Natural killer cell (primary cell): ENCODE results near the gene NRG3. TPM values are rescaled to one million over a fixed set of nuclear protein-coding genes. Genes with fewer than 3 reads are reported as not detected.
"Not testable (repeated sequence)": the region's sequence is repeated elsewhere in the genome, so short reads cannot be mapped to it uniquely, and the experiment has no call there.

Experiments used
- ATAC-seq, 3 donors: fragments of 150-1000 bp in 2 of 3; fragments of 200-7000 bp in 1 of 3; cut with Tn5 transposase; 1 replicate in 1 of 3; 2 replicates in 2 of 3; pipeline ENCODE4 v1.10.0; 2021; ENCODE audit warnings: mild to moderate bottlenecking in 2 of 3, moderate library complexity in 2 of 3
- DNase-seq, 2 donors: peaks; one replicate each; pipeline versions ENCODE4 v3.0.0 to v3.0.0-alpha.2; 2013 to 2021; ENCODE audit warnings: mixed read lengths in 1 of 2
- H3K27ac ChIP-seq: one replicate; pipeline ENCODE4 v1.5.1; 2013; ENCODE audit warnings: mild to moderate bottlenecking, low read length
- H3K27me3 ChIP-seq: one replicate; pipeline ENCODE4 v1.6.1; 2013; ENCODE audit warnings: low read length; ENCODE audit not compliant: control insufficient read depth, insufficient read depth
- H3K36me3 ChIP-seq: one replicate; pipeline ENCODE4 v1.6.1; 2013; ENCODE audit warnings: low read length; ENCODE audit not compliant: control insufficient read depth, insufficient read depth
- H3K4me1 ChIP-seq: one replicate; pipeline ENCODE4 v1.6.1; 2013; ENCODE audit warnings: low read length; ENCODE audit not compliant: control insufficient read depth, insufficient read depth
- H3K4me3 ChIP-seq: one replicate; pipeline ENCODE4 v1.5.1; 2013; ENCODE audit warnings: low read length
- H3K9me3 ChIP-seq: one replicate; pipeline ENCODE4 v1.6.1; 2013; ENCODE audit warnings: low read length; ENCODE audit not compliant: control insufficient read depth, insufficient read depth
- H3K27ac Mint-ChIP-seq, 2 donors: one replicate each; pipeline ENCODE4 v1.8.0; 2022; ENCODE audit warnings: mild to moderate bottlenecking in 2 of 2, mixed read lengths in 2 of 2, moderate library complexity in 1 of 2
- H3K27me3 Mint-ChIP-seq, 2 donors: one replicate each; pipeline ENCODE4 v1.8.0; 2022; ENCODE audit warnings: low read depth in 2 of 2, mixed read lengths in 2 of 2
- H3K36me3 Mint-ChIP-seq: one replicate; pipeline ENCODE4 v1.8.0; 2022; ENCODE audit warnings: mixed read lengths
- H3K4me1 Mint-ChIP-seq, 2 donors: one replicate each; pipeline ENCODE4 v1.8.0; 2022; ENCODE audit warnings: mixed read lengths in 2 of 2
- H3K4me3 Mint-ChIP-seq: one replicate; pipeline ENCODE4 v1.8.0; 2022; ENCODE audit warnings: mild to moderate bottlenecking, moderate library complexity, mixed read lengths
- H3K9me3 Mint-ChIP-seq, 2 donors: one replicate each; pipeline ENCODE4 v1.8.0; 2022; ENCODE audit warnings: mixed read lengths in 2 of 2
- WGBS: methylation state at CpG from one replicate; pipeline ENCODE4 v1.1.7; 2013; ENCODE audit warnings: missing lambda C conversion rate; ENCODE audit not compliant: insufficient coverage; 5-methylcytosine and 5-hydroxymethylcytosine counted together
- intact Hi-C: fragments of 100-400 bp; cut with micrococcal nuclease; formaldehyde crosslinking; loops from one replicate; pipeline ENCODE4 v1.14.2; 2022
- total RNA-seq, 4 donors: library from RNA; stranded (reverse); fragments of 120-200 nt in 1 of 4; gene quantifications; one replicate each; pipeline versions ENCODE4 v1.2.3 to v1.2.4, GENCODE V29; 2013 to 2022
- TF ChIP-seq, protein P1 (sequence below): fragments of 200-600 bp; IDR thresholded peaks from one replicate; pipeline ENCODE4 v1.8.0; 2022; ENCODE audit warnings: antibody characterized with exemption

The NRG3 gene
- total RNA-seq, 3 donors from 2014 or later (not counting 1 experiment from before 2014, with no cell fraction given): not detected

DNA sequence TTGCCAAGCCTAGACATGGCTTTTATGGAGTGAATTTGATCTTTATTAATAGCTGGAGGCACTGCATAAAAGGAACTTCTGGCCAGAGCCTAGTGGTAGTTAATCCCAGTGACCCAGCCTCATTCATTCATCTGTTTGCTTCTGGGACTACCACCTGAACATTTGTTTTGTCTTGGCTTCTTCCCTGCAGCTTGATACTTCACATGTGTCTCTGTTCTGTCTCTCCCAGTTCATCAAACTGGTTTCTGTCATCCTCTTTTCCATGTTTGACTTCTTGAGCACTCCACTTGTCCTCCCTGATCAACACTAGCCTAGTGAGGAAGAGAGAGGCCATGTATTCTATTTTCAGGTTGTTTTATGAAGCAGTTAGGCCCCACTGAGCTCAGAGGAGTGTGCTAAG, 163.6 kb downstream of the NRG3 start:
- Mint-ChIP-seq H3K27me3 (no peaks in the 10 kb centered on the region), H3K4me1 (no peaks in the 10 kb centered on the region), H3K36me3 (no peaks in the 10 kb centered on the region), H3K9me3 (peaks cover 10 to 12% of the 10 kb centered on the region in 2 donors), H3K4me3 (no peak overlapping the region), H3K27ac (no peak overlapping the region)
- intact Hi-C loops: no loop called here
- Histone ChIP-seq H3K4me3 (no peak overlapping the region), H3K27ac (no peak overlapping the region), H3K4me1 (no peaks in the 10 kb centered on the region), H3K9me3 (no peaks in the 10 kb centered on the region), H3K36me3 (no peaks in the 10 kb centered on the region), H3K27me3 (no peaks in the 10 kb centered on the region)
- ATAC-seq (no peak), DNase-seq (no peak)
- TF ChIP-seq, protein P1, sequence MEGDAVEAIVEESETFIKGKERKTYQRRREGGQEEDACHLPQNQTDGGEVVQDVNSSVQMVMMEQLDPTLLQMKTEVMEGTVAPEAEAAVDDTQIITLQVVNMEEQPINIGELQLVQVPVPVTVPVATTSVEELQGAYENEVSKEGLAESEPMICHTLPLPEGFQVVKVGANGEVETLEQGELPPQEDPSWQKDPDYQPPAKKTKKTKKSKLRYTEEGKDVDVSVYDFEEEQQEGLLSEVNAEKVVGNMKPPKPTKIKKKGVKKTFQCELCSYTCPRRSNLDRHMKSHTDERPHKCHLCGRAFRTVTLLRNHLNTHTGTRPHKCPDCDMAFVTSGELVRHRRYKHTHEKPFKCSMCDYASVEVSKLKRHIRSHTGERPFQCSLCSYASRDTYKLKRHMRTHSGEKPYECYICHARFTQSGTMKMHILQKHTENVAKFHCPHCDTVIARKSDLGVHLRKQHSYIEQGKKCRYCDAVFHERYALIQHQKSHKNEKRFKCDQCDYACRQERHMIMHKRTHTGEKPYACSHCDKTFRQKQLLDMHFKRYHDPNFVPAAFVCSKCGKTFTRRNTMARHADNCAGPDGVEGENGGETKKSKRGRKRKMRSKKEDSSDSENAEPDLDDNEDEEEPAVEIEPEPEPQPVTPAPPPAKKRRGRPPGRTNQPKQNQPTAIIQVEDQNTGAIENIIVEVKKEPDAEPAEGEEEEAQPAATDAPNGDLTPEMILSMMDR: no peak

DNA sequence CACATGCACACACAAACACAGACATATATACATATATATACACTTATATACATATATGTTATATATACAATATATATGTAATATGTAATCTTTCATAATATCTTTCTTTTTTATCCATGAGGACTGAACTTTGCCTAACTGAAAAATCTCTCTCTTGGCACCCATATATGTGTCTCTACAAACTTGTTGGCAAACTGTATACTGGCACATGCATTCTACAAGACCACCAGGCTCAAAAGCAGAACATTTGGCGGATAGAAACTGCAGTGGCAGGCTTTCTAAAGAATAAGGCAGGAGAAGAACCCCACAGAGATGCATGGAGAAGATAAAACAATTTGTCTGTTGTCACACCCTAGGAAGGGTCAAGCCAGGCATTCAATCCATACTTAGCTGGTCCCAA, 165.3 kb downstream of the NRG3 start:
- no peak overlapping the region for H3K4me3 Mint-ChIP-seq
- Histone ChIP-seq H3K4me1 (no peaks in the 10 kb centered on the region), H3K27ac (no peak overlapping the region), H3K4me3 (no peak overlapping the region), H3K9me3 (no peaks in the 10 kb centered on the region), H3K36me3 (no peaks in the 10 kb centered on the region), H3K27me3 (no peaks in the 10 kb centered on the region)
- no peaks in the 10 kb centered on the region for H3K27me3 Mint-ChIP-seq
- peaks cover 7 to 12% of the 10 kb centered on the region in 2 donors for H3K9me3 Mint-ChIP-seq
- intact Hi-C loops: no loop called here
- TF ChIP-seq, protein P1: no peak
- H3K4me1 Mint-ChIP-seq: no peaks in the 10 kb centered on the region
- DNase-seq (no peak), ATAC-seq (no peak)
- WGBS: 88% methylated on average over 1 of the region's 1 CpG
- H3K27ac Mint-ChIP-seq: no peak overlapping the region
- no peaks in the 10 kb centered on the region for H3K36me3 Mint-ChIP-seq

DNA sequence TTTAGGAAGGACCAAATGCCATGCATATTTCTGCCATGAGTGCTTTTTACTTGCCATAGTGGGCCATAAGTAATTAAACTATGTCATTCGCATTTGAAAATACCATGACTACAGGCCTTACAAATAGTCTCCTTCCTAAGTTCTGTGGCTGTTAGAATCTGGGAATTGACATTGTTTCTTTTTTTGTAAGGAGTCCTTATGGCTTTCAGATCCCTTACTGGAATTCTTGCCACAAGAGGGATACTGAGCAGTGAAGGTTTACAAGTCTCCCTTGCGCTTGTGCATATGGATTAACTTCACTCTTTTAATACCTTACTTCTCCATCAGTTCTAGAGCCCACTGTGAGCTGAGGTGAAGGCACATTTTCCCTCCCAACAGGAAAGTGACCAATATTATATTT, 166.0 kb downstream of the NRG3 start:
- no peak for DNase-seq
- Histone ChIP-seq H3K27ac (no peak overlapping the region), H3K4me3 (no peak overlapping the region), H3K4me1 (no peaks in the 10 kb centered on the region), H3K27me3 (no peaks in the 10 kb centered on the region), H3K36me3 (no peaks in the 10 kb centered on the region), H3K9me3 (no peaks in the 10 kb centered on the region)
- Mint-ChIP-seq H3K36me3 (no peaks in the 10 kb centered on the region), H3K27ac (no peak overlapping the region), H3K4me3 (no peak overlapping the region), H3K9me3 (peaks cover 7 to 12% of the 10 kb centered on the region in 2 donors), H3K27me3 (no peaks in the 10 kb centered on the region), H3K4me1 (no peaks in the 10 kb centered on the region)
- ATAC-seq: no peak
- WGBS: 85% methylated on average over 2 of the region's 2 CpGs
- intact Hi-C loops: no loop called here
- TF ChIP-seq, protein P1: no peak

DNA sequence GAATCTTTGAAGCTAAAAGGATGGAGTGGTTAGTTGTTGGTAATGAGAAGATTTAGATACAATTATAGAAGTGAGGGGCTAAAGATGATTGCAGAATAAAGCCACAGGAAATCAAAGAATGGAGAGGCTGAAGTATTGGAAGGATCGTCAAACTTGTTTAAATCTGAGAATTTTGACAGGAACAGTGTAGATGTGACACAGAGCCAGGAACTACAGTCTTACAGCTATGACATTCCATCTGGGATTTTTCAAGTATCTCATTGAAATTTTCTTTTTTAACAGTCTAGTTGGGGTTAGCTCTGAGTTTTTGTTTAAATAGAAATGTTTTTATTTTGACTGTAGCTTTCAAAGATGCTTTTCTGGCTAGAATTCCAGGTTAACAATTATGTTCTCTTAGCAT, 181.4 kb downstream of the NRG3 start:
- Histone ChIP-seq H3K9me3 (peaks cover 3% of the 10 kb centered on the region), H3K36me3 (no peaks in the 10 kb centered on the region), H3K27me3 (no peaks in the 10 kb centered on the region), H3K4me3 (no peak overlapping the region), H3K4me1 (no peaks in the 10 kb centered on the region), H3K27ac (no peak overlapping the region)
- ATAC-seq (no peak), DNase-seq (no peak)
- TF ChIP-seq, protein P1: no peak
- Mint-ChIP-seq H3K36me3 (no peaks in the 10 kb centered on the region), H3K4me1 (no peaks in the 10 kb centered on the region), H3K9me3 (peaks cover 7 to 8% of the 10 kb centered on the region in 2 donors), H3K27ac (no peak overlapping the region), H3K4me3 (no peak overlapping the region), H3K27me3 (no peaks in the 10 kb centered on the region)
- WGBS: 75% methylated on average over 1 of the region's 1 CpG
- intact Hi-C loops: no loop called here

DNA sequence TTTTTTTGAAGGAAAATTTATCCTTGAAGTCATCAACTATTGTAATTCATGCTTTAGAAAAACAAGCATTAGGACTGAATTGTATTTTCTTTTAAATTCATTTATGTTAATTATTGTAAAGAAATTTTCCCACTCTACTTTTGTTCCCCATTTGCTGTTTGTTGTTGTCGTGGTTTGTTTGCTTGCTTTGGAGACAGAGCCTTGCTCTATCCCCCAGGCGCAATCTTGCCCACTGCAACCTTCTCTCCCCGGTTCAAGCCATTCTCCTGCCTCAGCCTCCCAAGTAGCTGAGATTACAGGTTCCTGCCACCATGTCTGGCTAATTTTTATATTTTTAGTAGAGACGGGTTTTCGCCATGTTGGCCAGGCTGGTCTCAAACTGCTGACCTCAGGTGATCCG, 192.2 kb downstream of the NRG3 start:
- H3K9me3 ChIP-seq, H3K4me3 ChIP-seq, H3K27me3 Mint-ChIP-seq, H3K36me3 ChIP-seq, H3K27ac Mint-ChIP-seq, ATAC-seq, H3K27ac ChIP-seq, H3K4me1 Mint-ChIP-seq, intact Hi-C loops, H3K4me3 Mint-ChIP-seq, H3K4me1 ChIP-seq, H3K27me3 ChIP-seq, H3K36me3 Mint-ChIP-seq, DNase-seq: not testable (repeated sequence)
- peaks cover 10 to 14% of the 10 kb centered on the region in 2 donors for H3K9me3 Mint-ChIP-seq
- 93% methylated on average over 5 of the region's 6 CpGs for WGBS
